NCI-H82 treated with DMSO at 0.1 percent for 48 hours (cell line): ENCODE data around the gene FAM81A.

Source experiments
- DNase-seq: peaks from one replicate; lab custom pipeline; 2025; ENCODE audit not compliant: unreplicated experiment; lab: John Stamatoyannopoulos, UW

The FAM81A gene

DNA sequence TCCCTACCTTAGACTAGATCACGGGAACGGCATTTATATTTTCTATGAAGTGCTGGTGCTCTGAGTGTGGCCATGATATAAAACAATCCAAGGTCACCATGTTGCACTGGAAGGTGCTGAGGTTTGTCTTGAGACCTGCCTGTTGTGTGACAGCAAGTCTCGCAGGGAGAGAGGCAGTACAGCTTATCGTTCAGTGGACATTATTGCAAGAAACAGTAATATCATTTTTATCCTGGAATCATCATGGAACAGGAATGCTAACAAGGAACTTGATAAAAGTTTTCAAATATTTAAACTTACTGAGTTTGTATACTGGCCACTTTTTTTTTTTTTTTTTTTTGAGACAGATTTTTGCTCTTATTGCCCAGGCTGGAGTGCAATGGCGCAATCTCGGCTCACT lies 133.6 kb downstream of the FAM81A start:
- no peak for DNase-seq
